Nephron (organoid): ENCODE results near the gene ATP7B.
A peak's percentile ranks its signal among the peaks of the same experiment; 100 is the strongest.

Source experiments
- H3K27ac Mint-ChIP-seq, 3 experiments: 2 replicates each; pipeline ENCODE4 v1.8.0; 2020; ENCODE audit warnings: mixed read lengths in 3 of 3, mild to moderate bottlenecking in 2 of 3, moderate library complexity in 1 of 3
- H3K27me3 Mint-ChIP-seq: 2 replicates; pipeline ENCODE4 v1.8.0; 2021; ENCODE audit warnings: low read depth, mild to moderate bottlenecking, moderate library complexity, mixed read lengths
- H3K36me3 Mint-ChIP-seq: 2 replicates; pipeline ENCODE4 v1.8.0; 2020; ENCODE audit warnings: low read depth, mixed read lengths
- H3K4me1 Mint-ChIP-seq: 2 replicates; pipeline ENCODE4 v1.8.0; 2020; ENCODE audit warnings: mixed read lengths
- H3K4me3 Mint-ChIP-seq, 3 experiments: 2 replicates each; pipeline ENCODE4 v1.8.0; 2020; ENCODE audit warnings: mild to moderate bottlenecking in 3 of 3, mixed read lengths in 3 of 3, moderate library complexity in 2 of 3
- H3K9me3 Mint-ChIP-seq: 2 replicates; pipeline ENCODE4 v1.8.0; 2020; ENCODE audit warnings: mixed read lengths
- TF ChIP-seq, protein P1 (sequence below), 3 experiments: fragments of 200-600 bp; sonication (generic); IDR thresholded peaks; one replicate each; pipeline ENCODE4 v1.5.0; 2021; ENCODE audit warnings: antibody characterized with exemption in 3 of 3; ENCODE audit not compliant: unreplicated experiment in 3 of 3

ATP7B gene

DNA sequence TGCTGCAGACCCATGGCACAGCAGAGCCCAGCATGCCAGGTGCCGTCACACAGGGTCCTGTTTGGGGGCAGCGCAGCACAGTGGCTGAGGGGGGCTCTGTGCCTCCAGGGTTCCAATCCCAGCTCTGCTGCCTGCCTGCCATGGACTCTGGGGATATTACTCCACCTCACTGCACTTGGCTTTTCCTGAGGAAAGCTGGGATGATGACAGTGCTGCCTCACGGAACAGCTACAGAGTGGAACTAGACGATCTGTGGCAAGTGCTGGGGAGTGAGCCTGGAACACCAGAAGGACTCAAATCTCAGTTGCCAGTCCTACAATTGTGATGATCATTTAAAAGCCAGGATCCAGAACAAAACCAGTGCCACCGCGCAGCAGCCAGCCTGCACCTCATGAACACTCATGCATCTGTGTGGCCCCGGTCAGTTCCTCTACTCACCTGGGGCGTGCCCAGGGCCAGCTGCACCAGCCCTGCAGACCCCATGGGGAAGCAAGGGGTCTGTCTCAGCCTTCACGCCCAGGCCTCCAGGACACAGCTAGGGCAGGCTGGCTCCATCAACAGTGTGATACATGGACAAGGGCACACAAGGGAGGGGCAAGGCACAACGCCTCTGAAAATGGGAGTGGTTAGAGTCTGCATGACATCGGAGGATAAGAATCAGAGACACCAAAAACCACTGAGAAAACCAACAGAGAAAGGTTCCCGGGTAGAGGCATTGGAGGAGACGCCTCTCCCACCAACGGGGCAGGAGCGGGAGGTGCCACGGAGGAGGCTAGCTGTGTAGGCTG is 55.2 kb downstream of the ATP7B start:
- peak overlapping the region in 1 of 3 experiments; percentile 34 for H3K4me3 Mint-ChIP-seq
- H3K9me3 Mint-ChIP-seq: no peaks in the 10 kb centered on the region
- H3K27me3 Mint-ChIP-seq: no peaks in the 10 kb centered on the region
- peaks cover 40% of the 10 kb centered on the region for H3K4me1 Mint-ChIP-seq
- H3K27ac Mint-ChIP-seq: no peak overlapping the region
- peaks cover 23% of the 10 kb centered on the region for H3K36me3 Mint-ChIP-seq
- TF ChIP-seq, protein P1, sequence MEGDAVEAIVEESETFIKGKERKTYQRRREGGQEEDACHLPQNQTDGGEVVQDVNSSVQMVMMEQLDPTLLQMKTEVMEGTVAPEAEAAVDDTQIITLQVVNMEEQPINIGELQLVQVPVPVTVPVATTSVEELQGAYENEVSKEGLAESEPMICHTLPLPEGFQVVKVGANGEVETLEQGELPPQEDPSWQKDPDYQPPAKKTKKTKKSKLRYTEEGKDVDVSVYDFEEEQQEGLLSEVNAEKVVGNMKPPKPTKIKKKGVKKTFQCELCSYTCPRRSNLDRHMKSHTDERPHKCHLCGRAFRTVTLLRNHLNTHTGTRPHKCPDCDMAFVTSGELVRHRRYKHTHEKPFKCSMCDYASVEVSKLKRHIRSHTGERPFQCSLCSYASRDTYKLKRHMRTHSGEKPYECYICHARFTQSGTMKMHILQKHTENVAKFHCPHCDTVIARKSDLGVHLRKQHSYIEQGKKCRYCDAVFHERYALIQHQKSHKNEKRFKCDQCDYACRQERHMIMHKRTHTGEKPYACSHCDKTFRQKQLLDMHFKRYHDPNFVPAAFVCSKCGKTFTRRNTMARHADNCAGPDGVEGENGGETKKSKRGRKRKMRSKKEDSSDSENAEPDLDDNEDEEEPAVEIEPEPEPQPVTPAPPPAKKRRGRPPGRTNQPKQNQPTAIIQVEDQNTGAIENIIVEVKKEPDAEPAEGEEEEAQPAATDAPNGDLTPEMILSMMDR (IDR thresholded peaks at IDR 0.05; ENCODE audit: unreplicated experiment in 3 of 3): no peak

DNA sequence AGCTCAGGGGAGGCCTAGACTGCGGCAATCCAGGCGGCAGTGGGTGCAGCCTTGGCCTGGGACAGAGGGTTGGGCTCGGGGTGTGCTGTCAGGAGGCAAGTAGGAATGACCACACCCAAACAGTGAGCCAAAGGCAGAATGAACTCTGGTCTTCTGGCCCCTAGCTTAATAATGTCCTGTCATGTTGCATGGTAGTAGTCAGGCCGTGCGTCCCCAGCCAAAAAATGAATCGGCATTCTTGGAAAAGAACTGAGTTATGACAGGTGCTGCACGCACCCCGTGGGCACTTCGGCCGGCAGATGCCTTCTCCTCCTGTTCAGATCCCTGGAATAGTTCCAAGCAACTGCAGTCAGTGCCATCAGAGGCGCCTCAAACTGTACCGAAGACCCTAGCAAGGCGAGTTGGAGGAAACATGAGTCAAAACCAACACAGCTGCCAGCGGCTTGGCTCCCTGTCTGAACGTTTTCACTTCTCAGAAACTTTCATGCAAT is 55.9 kb downstream of the ATP7B start:
- TF ChIP-seq, protein P1 (IDR thresholded peaks at IDR 0.05; ENCODE audit: unreplicated experiment in 3 of 3): no peak
- Mint-ChIP-seq H3K27me3 (no peaks in the 10 kb centered on the region), H3K4me3 (no peak overlapping the region), H3K36me3 (peaks cover 28% of the 10 kb centered on the region), H3K4me1 (peaks cover 40% of the 10 kb centered on the region), H3K9me3 (no peaks in the 10 kb centered on the region), H3K27ac (no peak overlapping the region)

DNA sequence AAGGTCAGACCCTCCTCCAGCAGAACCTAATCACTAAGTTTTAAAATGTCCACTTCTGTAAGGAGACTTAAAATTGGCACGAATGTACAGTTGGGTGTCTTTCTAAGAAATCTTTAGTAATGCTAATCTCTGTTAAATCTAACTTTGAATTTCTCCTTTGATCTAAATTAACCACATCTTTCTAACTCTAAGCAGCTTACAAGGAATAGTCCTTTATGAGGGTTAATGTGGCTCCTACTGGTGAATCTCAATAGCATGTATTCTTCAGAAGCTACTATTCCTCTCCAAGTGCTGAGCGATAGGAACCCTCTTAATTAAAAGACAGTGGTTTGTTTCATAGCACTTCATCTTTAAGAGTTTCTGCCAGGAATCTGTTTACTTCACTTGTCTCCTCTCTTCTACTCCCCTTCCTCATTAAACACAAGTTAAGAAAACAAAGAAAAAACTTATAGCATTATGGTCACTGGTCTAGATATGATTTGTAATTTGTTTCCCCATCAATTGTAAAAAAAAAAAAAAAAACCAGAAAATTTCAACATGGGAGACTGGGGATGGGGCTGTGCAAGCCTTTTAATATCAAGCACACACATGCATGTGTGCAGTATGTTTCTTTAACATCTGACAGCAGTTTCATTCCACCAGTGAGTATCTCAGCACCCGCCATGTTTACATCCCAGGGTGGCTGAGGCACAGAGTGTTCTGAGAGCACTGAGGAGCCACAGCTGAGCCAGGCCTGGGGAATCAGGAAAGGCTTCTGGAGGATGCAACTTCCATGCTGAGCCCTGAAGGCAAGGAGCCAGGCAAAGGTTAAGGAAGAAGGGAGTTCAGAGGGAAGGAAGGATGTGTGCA is 57.7 kb downstream of the ATP7B start:
- H3K27me3 Mint-ChIP-seq: no peaks in the 10 kb centered on the region
- no peak overlapping the region for H3K27ac Mint-ChIP-seq
- no peaks in the 10 kb centered on the region for H3K9me3 Mint-ChIP-seq
- H3K4me3 Mint-ChIP-seq: no peak overlapping the region
- peaks cover 35% of the 10 kb centered on the region for H3K36me3 Mint-ChIP-seq
- TF ChIP-seq, protein P1 (IDR thresholded peaks at IDR 0.05; ENCODE audit: unreplicated experiment in 3 of 3): no peak
- H3K4me1 Mint-ChIP-seq: peaks cover 40% of the 10 kb centered on the region

DNA sequence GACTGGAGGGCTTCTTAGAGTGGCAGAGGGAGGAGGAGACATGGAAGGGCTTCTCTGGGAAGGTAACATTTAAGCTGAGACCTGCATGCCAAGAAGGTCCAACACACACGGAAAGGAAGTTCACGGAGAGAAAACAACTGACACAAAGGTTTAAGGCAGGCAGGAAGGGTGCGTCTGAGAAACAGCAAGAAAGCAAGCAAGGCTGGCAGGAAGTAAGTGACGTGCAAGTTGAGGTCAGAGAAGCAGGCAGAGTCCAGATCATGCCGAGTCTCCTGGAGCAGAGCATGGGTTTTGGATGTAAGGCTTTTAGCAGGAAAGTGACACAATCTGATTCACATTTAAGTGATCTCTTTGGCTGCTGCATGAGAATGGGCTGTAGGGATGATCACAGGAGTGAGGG is 60.5 kb downstream of the ATP7B start:
- TF ChIP-seq, protein P1 (IDR thresholded peaks at IDR 0.05; ENCODE audit: unreplicated experiment in 3 of 3): no peak
- Mint-ChIP-seq H3K9me3 (no peaks in the 10 kb centered on the region), H3K36me3 (peaks cover 32% of the 10 kb centered on the region), H3K27me3 (no peaks in the 10 kb centered on the region), H3K27ac (no peak overlapping the region), H3K4me1 (peaks cover 19% of the 10 kb centered on the region), H3K4me3 (no peak overlapping the region)

DNA sequence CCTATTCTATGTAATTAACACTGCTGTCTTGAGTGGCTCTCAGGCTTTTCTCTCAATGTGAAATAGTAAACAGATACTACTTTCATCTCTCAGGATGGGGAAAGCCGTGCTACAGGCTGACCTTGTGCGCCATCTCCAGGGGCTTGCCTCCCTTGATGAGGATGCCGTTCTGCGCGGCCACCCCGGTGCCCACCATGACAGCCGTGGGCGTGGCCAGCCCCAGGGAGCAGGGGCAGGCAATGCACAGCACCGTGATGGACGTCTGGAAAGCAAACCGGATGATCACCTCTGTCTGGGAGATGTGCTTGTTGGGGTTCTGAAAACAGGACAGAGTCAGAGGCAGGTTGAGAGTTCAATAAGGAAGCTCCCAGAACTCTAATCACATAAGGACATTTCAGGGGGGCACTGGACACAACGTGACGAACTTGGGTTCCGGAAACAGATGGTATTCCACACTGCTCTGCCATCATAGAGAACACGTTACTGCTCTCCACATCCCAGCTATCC is 65.0 kb downstream of the ATP7B start:
- TF ChIP-seq, protein P1 (IDR thresholded peaks at IDR 0.05; ENCODE audit: unreplicated experiment in 3 of 3): no peak
- Mint-ChIP-seq H3K27me3 (no peaks in the 10 kb centered on the region), H3K4me1 (no peaks in the 10 kb centered on the region), H3K36me3 (peaks cover 19% of the 10 kb centered on the region), H3K9me3 (no peaks in the 10 kb centered on the region), H3K4me3 (no peak overlapping the region), H3K27ac (no peak overlapping the region)
